Measurements from ENCODE around the gene PDP2. TPM values are rescaled to one million over a fixed set of nuclear protein-coding genes. Genes with fewer than 3 reads are reported as not detected.

The PDP2 gene
- polyA plus RNA-seq, 1 donor (not counting 4 experiments of a cell fraction or from before 2014, with no cell fraction given) = 18.5 TPM

DNA sequence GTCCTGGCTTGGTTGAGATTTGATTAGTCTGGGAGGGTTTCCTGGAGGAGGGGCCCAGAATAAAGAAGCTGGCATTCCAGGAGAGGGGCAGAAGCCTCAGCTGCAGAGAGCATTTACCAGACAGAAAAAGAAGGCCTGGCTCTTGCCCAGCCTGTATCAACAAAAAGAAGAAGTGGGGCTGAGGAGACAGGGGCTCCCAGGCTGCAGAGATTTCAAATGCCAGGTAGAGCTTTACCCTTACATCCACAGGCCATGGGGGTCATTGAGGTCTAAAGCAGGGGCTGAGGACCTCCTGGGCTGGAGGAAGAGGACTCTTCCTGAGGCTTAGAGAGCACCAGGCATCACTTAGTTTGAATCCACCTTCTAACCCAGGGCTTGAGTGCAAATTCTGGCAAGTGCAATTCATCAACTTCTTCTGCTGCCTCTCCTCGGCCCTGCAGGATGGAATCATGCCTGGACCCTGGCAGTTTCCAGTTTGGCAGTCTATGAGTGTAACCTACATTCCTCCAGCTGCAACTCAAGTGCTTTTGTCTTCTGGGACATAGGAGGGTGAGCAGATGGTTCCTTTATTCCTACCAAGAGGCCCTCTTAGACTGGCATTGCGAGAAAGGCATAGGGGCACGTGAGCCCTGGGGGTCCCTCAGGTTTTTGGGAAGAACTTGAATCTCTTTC lies 20.8 kb upstream of the PDP2 start:
- no peaks in the 10 kb centered on the region for H4K20me1 ChIP-seq (ENCODE audit: control insufficient read depth, extremely low read depth, insufficient read depth, low read length)
- TF ChIP-seq EZH2 (IDR thresholded peaks at IDR 0.05; ENCODE audit: low read length) = no peak
- TF ChIP-seq, protein P1, sequence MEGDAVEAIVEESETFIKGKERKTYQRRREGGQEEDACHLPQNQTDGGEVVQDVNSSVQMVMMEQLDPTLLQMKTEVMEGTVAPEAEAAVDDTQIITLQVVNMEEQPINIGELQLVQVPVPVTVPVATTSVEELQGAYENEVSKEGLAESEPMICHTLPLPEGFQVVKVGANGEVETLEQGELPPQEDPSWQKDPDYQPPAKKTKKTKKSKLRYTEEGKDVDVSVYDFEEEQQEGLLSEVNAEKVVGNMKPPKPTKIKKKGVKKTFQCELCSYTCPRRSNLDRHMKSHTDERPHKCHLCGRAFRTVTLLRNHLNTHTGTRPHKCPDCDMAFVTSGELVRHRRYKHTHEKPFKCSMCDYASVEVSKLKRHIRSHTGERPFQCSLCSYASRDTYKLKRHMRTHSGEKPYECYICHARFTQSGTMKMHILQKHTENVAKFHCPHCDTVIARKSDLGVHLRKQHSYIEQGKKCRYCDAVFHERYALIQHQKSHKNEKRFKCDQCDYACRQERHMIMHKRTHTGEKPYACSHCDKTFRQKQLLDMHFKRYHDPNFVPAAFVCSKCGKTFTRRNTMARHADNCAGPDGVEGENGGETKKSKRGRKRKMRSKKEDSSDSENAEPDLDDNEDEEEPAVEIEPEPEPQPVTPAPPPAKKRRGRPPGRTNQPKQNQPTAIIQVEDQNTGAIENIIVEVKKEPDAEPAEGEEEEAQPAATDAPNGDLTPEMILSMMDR (optimal IDR thresholded peaks at IDR 0.05 in 1 of 3, IDR thresholded peaks at IDR 0.05 in 1 of 3, conservative IDR thresholded peaks at IDR 0.05 in 1 of 3; ENCODE audit: extremely low read depth in 1 of 3, insufficient read depth in 2 of 3, low read length in 3 of 3) = no peak
- H3K9me3 ChIP-seq (ENCODE audit: control insufficient read depth, low read depth, low read length) = no peaks in the 10 kb centered on the region
- no peaks in the 10 kb centered on the region for H3K36me3 ChIP-seq (ENCODE audit: control insufficient read depth in 2 of 2, extremely low read depth in 1 of 2, insufficient read depth in 2 of 2, low read length in 2 of 2)
- no peak overlapping the region for H3K4me3 ChIP-seq (ENCODE audit: control insufficient read depth in 2 of 3, extremely low read depth in 1 of 3, insufficient read depth in 2 of 3, low read depth in 1 of 3, low read length in 3 of 3)
- no peak overlapping the region for H3K27ac ChIP-seq (ENCODE audit: control insufficient read depth, insufficient read depth, low read length)
- dilution Hi-C loops (cut with MboI; ENCODE audit: extremely low pct_ligation_motif_present, low sequenced_read_pairs) = no loop called here
- no peak overlapping the region for H3K4me2 ChIP-seq (ENCODE audit: control insufficient read depth, extremely low read depth, insufficient read depth, low read depth, low read length)
- no peaks in the 10 kb centered on the region for H3K9me1 ChIP-seq (ENCODE audit: control insufficient read depth, extremely low read depth, insufficient read depth, low read length)
- no peak overlapping the region for H3K9ac ChIP-seq (ENCODE audit: control insufficient read depth, extremely low read depth, insufficient read depth, low read length)
- no peaks in the 10 kb centered on the region for H3K4me1 ChIP-seq (ENCODE audit: control insufficient read depth, extremely low read depth, insufficient read depth, low read length)
- H3K27me3 ChIP-seq (ENCODE audit: control insufficient read depth, extremely low read depth, insufficient read depth, low read length) = no peaks in the 10 kb centered on the region
- no peak for FAIRE-seq
- DNase-seq (ENCODE audit: low read depth, low spot score) = no peak
- no peak overlapping the region for H2AFZ ChIP-seq (ENCODE audit: control insufficient read depth, low read length)
- no peaks in the 10 kb centered on the region for H3K79me2 ChIP-seq (ENCODE audit: control insufficient read depth, insufficient read depth, low read length)

DNA sequence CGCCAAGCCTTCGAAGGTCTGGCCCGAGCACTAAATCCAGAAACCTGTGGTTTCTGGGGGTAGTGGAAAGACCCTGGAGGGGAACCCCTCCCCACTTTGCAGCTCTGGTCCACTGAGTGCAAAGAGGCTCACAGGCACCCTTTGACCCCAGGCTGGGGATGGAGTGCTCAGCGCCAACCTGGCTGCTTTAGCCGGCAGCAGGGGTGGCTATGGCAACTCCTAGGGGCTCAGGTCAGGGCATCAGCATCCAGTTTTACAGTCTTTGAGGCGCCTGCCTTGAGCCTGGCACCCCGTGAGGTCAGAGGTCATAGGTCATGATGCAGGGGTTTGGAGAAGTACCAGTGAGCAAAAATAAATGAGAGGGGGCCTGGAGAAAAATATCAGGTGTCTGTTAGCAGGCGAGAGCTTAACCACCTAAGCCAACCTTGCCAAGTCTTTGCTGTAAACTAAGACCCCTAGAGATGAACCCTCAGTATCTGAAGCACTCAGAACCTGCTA lies 18.2 kb upstream of the PDP2 start:
- Histone ChIP-seq H3K27ac (ENCODE audit: control insufficient read depth, insufficient read depth, low read length) (no peak overlapping the region), H3K4me1 (ENCODE audit: control insufficient read depth, extremely low read depth, insufficient read depth, low read length) (no peaks in the 10 kb centered on the region), H3K9me3 (ENCODE audit: control insufficient read depth, low read depth, low read length) (no peaks in the 10 kb centered on the region), H3K79me2 (ENCODE audit: control insufficient read depth, insufficient read depth, low read length) (no peaks in the 10 kb centered on the region), H3K4me3 (ENCODE audit: control insufficient read depth in 2 of 3, extremely low read depth in 1 of 3, insufficient read depth in 2 of 3, low read depth in 1 of 3, low read length in 3 of 3) (no peak overlapping the region), H3K4me2 (ENCODE audit: control insufficient read depth, extremely low read depth, insufficient read depth, low read depth, low read length) (no peak overlapping the region), H3K36me3 (ENCODE audit: control insufficient read depth in 2 of 2, extremely low read depth in 1 of 2, insufficient read depth in 2 of 2, low read length in 2 of 2) (no peaks in the 10 kb centered on the region), H3K9me1 (ENCODE audit: control insufficient read depth, extremely low read depth, insufficient read depth, low read length) (no peaks in the 10 kb centered on the region), H2AFZ (ENCODE audit: control insufficient read depth, low read length) (no peak overlapping the region), H3K9ac (ENCODE audit: control insufficient read depth, extremely low read depth, insufficient read depth, low read length) (no peak overlapping the region), H3K27me3 (ENCODE audit: control insufficient read depth, extremely low read depth, insufficient read depth, low read length) (no peaks in the 10 kb centered on the region), H4K20me1 (ENCODE audit: control insufficient read depth, extremely low read depth, insufficient read depth, low read length) (no peaks in the 10 kb centered on the region)
- TF ChIP-seq, protein P1 (optimal IDR thresholded peaks at IDR 0.05 in 1 of 3, IDR thresholded peaks at IDR 0.05 in 1 of 3, conservative IDR thresholded peaks at IDR 0.05 in 1 of 3; ENCODE audit: extremely low read depth in 1 of 3, insufficient read depth in 2 of 3, low read length in 3 of 3) = no peak
- no peak for TF ChIP-seq EZH2 (IDR thresholded peaks at IDR 0.05; ENCODE audit: low read length)
- dilution Hi-C loops (cut with MboI; ENCODE audit: extremely low pct_ligation_motif_present, low sequenced_read_pairs) = no loop called here
- no peak for DNase-seq (ENCODE audit: low read depth, low spot score)
- FAIRE-seq = no peak
